Ishikawa (cell line): ENCODE results near the gene C2orf92.

ENCODE experiments used
- EGR1 ChIP-seq: IDR thresholded peaks from 2 replicates; pipeline ENCODE4 v1.6.1; 2012
- EP300 ChIP-seq: IDR thresholded peaks from 2 replicates; pipeline ENCODE4 v1.6.1; 2012; ENCODE audit warnings: borderline replicate concordance
- FOXM1 ChIP-seq: IDR thresholded peaks from 2 replicates; pipeline ENCODE4 v1.6.1; 2012; ENCODE audit warnings: low read depth, borderline replicate concordance
- MAX ChIP-seq: IDR thresholded peaks from 2 replicates; pipeline ENCODE4 v1.6.1; 2012
- NFIC ChIP-seq: IDR thresholded peaks from 2 replicates; pipeline ENCODE4 v1.6.1; 2012
- RAD21 ChIP-seq: IDR thresholded peaks from 2 replicates; pipeline ENCODE4 v1.6.1; 2012; ENCODE audit warnings: low read depth
- REST ChIP-seq: IDR thresholded peaks from 2 replicates; pipeline ENCODE4 v1.6.1; 2012; ENCODE audit warnings: low read depth, mild to moderate bottlenecking
- TAF1 ChIP-seq: IDR thresholded peaks from 2 replicates; pipeline ENCODE4 v1.6.1; 2012; ENCODE audit warnings: low read depth, mild to moderate bottlenecking
- USF1 ChIP-seq: IDR thresholded peaks from 2 replicates; pipeline ENCODE4 v1.6.1; 2012
- YY1 ChIP-seq: IDR thresholded peaks from 2 replicates; pipeline ENCODE4 v1.6.1; 2012; ENCODE audit warnings: low read depth
- ZBTB7A ChIP-seq: IDR thresholded peaks from 2 replicates; pipeline ENCODE4 v1.6.1; 2012; ENCODE audit warnings: low read depth

- TF ChIP-seq TAF1 (no peak), YY1 (no peak), EP300 (no peak), MAX (no peak), ZBTB7A (no peak), RAD21 (no peak), FOXM1 (no peak), USF1 (no peak), REST (no peak), NFIC (no peak), EGR1 (no peak)
These were observed 58.7 kb downstream of the C2orf92 start for GRCh38 chr2:97728091-97728731.
